GM15510 (cell line): ENCODE data around the gene GNL2.

Experiments
- POLR2A ChIP-seq: IDR thresholded peaks from 3 replicates; pipeline ENCODE4 v1.6.1; 2011; ENCODE audit warnings: borderline replicate concordance; ENCODE audit not compliant: insufficient read length; ENCODE audit errors: extremely low read depth

GNL2 gene

DNA sequence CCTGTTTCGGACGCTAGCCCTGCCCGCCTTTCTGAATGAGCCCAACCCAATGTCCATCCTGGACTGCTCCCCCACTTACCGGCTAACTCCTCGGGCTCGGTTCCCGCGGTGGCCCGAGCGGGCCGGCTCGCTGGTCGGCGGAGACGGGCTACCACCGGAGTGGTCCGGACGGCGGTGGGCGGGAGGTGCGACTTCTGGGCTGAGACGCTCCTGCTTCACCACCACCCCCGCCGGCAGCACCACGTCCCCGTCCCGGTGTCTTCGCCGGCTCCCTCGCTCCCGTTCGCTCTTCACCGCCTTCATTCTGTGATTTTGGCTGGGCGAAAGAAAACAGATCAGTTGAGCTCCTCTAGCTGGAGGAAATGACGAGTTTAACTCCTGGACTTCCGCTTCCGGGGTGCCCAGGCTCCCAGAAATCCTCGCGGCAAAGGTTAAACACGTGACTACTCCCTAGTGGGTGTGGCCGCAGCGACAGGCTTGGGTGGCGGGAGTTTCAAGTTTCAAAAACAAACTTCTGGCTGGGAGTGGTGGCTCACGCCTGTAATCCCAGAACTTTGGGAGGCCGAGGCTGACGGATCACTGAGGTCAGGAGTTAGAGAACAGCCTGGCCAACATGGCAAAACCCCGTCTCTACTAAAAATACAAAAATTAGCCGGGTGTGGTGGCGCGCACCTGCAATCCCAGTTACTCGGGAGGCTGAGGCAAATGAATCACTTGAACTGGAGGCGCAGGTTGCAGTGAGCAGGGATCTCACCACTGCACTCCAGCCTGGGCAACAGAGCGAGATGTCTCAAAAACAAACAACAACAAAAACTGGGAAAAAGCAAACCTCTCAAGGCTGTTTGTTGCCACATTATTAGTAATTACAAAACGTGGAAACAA, 41.6 kb downstream of the GNL2 start, which contains the start of gene SNIP1:
Gene SNIP1 (minus strand): TSS at position 367 of the 882 bp plus-strand sequence. CDS start 64 bp downstream, at position 303.
- TF ChIP-seq POLR2A, result peak; percentile 58

DNA sequence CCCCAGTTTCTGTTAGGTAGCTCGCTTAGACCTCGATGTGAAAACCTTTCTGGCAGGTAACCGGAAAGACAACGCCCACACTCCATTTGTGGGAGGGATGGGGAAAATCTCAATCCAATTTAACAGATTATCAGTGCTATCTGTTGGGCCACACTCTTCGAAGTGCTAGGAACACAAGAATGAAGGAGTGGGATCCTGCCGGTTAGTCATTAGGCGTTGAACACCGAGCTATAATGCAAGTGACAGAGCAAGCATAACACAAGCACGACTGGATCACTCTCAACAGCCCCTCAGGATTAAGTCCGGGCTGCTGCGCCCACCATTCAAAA, 42.2 kb downstream of the GNL2 start:
- TF ChIP-seq POLR2A, result no peak

- no peak for TF ChIP-seq POLR2A
Measured at GRCh38 chr1:37549341-37549740, 46.4 kb downstream of the GNL2 start.

GRCh38 chr1:37545019-37545418, 50.7 kb downstream of the GNL2 start:
- TF ChIP-seq POLR2A, result no peak

DNA sequence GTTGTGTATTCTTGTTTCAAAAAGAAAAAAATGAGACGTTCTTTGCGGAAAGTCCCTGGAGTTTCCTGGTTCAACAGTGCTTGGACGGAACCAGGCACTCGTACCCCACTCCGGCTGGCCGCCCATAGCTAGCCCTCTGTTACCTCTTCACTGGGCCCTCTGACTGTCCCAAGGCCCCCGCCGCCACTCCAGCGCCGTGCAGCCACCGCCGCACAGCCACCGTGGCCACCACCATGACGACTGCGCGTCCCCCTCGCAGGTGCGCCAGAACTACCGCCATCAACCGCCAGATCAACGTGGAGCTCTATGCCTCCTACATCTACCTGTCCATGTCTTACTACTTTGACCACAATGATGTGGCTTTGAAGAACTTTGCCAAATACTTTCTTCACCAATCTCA, 51.2 kb downstream of the GNL2 start:
- TF ChIP-seq POLR2A, result no peak

- TF ChIP-seq POLR2A, result no peak
Measured at GRCh38 chr1:37540036-37540785, 55.5 kb downstream of the GNL2 start.

GRCh38 chr1:37537378-37537777, 58.4 kb downstream of the GNL2 start:
- no peak for TF ChIP-seq POLR2A

DNA sequence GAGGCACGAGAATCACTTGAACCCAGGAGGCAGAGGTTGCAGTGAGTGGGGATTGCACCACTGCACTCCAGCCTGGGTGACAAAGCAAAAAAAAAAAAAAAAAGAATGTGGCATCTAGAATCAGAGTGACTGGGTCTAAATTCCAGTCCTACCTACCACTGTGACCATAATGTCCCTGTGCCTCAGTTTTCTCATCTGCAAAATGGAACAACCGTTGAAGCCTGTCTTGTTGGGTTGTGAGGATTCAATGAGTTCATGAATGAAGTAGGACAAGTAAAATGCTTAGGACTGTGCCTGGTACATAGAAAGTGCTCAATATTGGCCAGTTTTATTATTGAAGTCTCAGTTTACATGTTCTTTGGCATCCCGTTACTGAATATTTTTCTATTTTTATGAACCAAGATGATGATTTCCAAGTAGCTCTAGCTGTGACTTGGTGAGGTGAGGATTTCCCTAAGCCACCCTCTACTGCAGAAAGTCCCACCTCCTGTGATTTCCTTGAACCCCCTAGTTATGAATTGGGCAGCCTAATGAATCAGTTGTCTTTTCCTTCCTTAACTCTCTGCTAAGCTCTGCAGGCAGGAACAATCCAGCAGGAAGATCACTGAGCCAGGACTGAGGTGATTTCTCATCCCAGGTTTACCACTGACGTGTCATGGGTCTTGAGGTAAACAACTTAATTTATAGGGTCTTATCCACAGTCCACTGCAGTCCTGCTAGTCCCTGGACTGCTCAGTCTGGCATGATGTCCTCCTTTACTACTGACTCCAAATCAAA, 62.2 kb downstream of the GNL2 start:
- TF ChIP-seq POLR2A, result no peak

DNA sequence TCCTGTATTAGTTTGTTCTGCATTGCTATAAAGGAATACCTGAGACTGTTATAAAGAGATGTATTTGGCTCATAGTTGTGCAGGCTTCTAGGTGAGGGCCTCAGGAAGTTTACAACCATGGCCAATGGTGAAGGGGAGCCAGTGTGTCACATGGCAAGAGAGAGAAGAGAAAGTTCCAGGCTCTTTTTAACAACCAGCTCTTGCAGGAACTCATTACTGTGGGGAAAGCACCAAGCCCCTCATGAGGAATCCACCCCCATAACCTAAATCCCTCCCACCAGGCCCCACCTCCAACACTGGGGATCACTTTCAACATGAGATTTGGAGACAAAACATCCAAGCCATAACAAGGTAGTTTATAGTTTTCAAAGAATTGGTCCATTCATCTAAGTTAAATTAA, 76.1 kb downstream of the GNL2 start:
- no peak for TF ChIP-seq POLR2A

- TF ChIP-seq POLR2A, result no peak
Measured at GRCh38 chr1:37517569-37517968, 78.2 kb downstream of the GNL2 start.
